ENCODE data around the gene TBRG4. TPM values are rescaled to one million over a fixed set of nuclear protein-coding genes. Genes with fewer than 3 reads are reported as not detected.

TBRG4 gene
- total RNA-seq, 1 experiment from 2014 or later = 127 TPM

GRCh38 chr7:45061806-45062425, 49.6 kb downstream of the TBRG4 start:
- no peak overlapping the region for H3K23ac ChIP-seq (ENCODE audit: insufficient read length, low read depth, low read length)
- H4K5ac ChIP-seq (ENCODE audit: insufficient read length, low read depth, low read length) = no peak overlapping the region
- H3K27me3 ChIP-seq (ENCODE audit: insufficient read depth, low read length) = no peaks in the 10 kb centered on the region
- no peak overlapping the region for H3K18ac ChIP-seq (ENCODE audit: insufficient read length, low read depth, low read length)
- H4K91ac ChIP-seq (ENCODE audit: insufficient read length, low read depth, low read length) = no peak overlapping the region
- no peak for TF ChIP-seq CTCF (conservative IDR thresholded peaks at IDR 0.05)
- no peak overlapping the region for H3K4ac ChIP-seq (ENCODE audit: low read depth, low read length)
- no peak overlapping the region for H2BK120ac ChIP-seq (ENCODE audit: low read depth, low read length, poor library complexity, severe bottlenecking)
- Mint-ChIP-seq H3K9me3 (no peaks in the 10 kb centered on the region), H3K4me3 (no peak overlapping the region; a peak in 1 of 5 replicates), H3K36me3 (ENCODE audit: insufficient read depth in 1 of 3, low read depth in 3 of 3) (peaks cover 0 to 24% (median 13%) of the 10 kb centered on the region in 3 experiments; a peak in 6 of 7 replicates), H3K27ac (no peak overlapping the region), H3K27me3 (ENCODE audit: low read depth) (no peaks in the 10 kb centered on the region), H3K4me1 (no peaks in the 10 kb centered on the region)
- H3K27ac ChIP-seq (ENCODE audit: insufficient read length, low read depth, low read length) = no peak overlapping the region
- no peaks in the 10 kb centered on the region for H3K4me1 ChIP-seq (ENCODE audit: insufficient read depth, low read length)
- no peaks in the 10 kb centered on the region for H3K23me2 ChIP-seq (ENCODE audit: insufficient read length, low read depth, low read length, poor library complexity, severe bottlenecking)
- no peak overlapping the region for H3K4me2 ChIP-seq (ENCODE audit: insufficient read depth, insufficient read length, low read length)
- H3K9me3 ChIP-seq (ENCODE audit: control insufficient read depth, low read depth, low read length) = no peaks in the 10 kb centered on the region
- WGBS (ENCODE audit: extremely low coverage, insufficient read length, low lambda C conversion rate) = no CpG with 5 or more reads among the region's 1 CpG
- H2BK20ac ChIP-seq (ENCODE audit: low read depth, low read length, poor library complexity, severe bottlenecking) = no peak overlapping the region
- H2BK15ac ChIP-seq (ENCODE audit: low read depth, low read length) = no peak overlapping the region
- H4K20me1 ChIP-seq (ENCODE audit: control insufficient read depth, insufficient read depth, insufficient read length) = no peaks in the 10 kb centered on the region
- H2BK5ac ChIP-seq (ENCODE audit: insufficient read length, low read length) = no peak overlapping the region
- H3T11ph ChIP-seq (ENCODE audit: low read length) = no peak overlapping the region
- no peak for DNase-seq
- H4K8ac ChIP-seq (replicated peaks; ENCODE audit: insufficient read length, low read depth, low read length) = no peak overlapping the region
- H3K9ac ChIP-seq (ENCODE audit: extremely low read depth, insufficient read length, low read length) = no peak overlapping the region
- H3K79me2 ChIP-seq (ENCODE audit: insufficient read depth, low read length) = peaks cover 1% of the 10 kb centered on the region; the same call in 1 of the 2 replicates
- H3K79me1 ChIP-seq (ENCODE audit: insufficient read depth, low read depth, low read length, poor library complexity, severe bottlenecking) = no peaks in the 10 kb centered on the region
- no peak overlapping the region for H2AK5ac ChIP-seq (ENCODE audit: insufficient read length, low read length)
- H3K56ac ChIP-seq (ENCODE audit: insufficient read length, low read depth, low read length) = no peak overlapping the region
- H2AFZ ChIP-seq (ENCODE audit: low read length) = no peak overlapping the region
- H2BK12ac ChIP-seq (ENCODE audit: insufficient read length, low read depth, low read length) = no peak overlapping the region
- no peak overlapping the region for H3K14ac ChIP-seq (ENCODE audit: insufficient read depth, low read length)

Measured in H9 (cell line).